GM12875 (cell line): ENCODE data around the gene XRCC4.

Experiments used
- H3K4me3 ChIP-seq: one replicate; pipeline ENCODE4 v1.5.1; 2011; ENCODE audit warnings: low read depth, low read length, control low read depth
- CTCF ChIP-seq: IDR thresholded peaks from 2 replicates; pipeline ENCODE4 v1.5.1; 2011; ENCODE audit warnings: low read depth, mild to moderate bottlenecking, control low read depth, inconsistent platforms, low read length, moderate library complexity, borderline replicate concordance; ENCODE audit not compliant: insufficient read depth

Gene XRCC4

GRCh38 chr5:83092619-83093018 is 15.3 kb downstream of the XRCC4 start:
- no peak overlapping the region for H3K4me3 ChIP-seq
- no peak for TF ChIP-seq CTCF

- no peak overlapping the region for H3K4me3 ChIP-seq
- no peak for TF ChIP-seq CTCF
These were observed 16.3 kb downstream of the XRCC4 start for GRCh38 chr5:83093692-83094091.

GRCh38 chr5:83095163-83095956 is 18.0 kb downstream of the XRCC4 start:
- no peak overlapping the region for H3K4me3 ChIP-seq
- no peak for TF ChIP-seq CTCF

GRCh38 chr5:83095957-83096539 is 18.7 kb downstream of the XRCC4 start:
- no peak overlapping the region for H3K4me3 ChIP-seq

GRCh38 chr5:83096660-83097339 is 19.5 kb downstream of the XRCC4 start:
- no peak overlapping the region for H3K4me3 ChIP-seq
- no peak for TF ChIP-seq CTCF

More at GRCh38 chr5:83095957-83096539, 18.7 kb downstream of the XRCC4 start:
- no peak for TF ChIP-seq CTCF

- no peak overlapping the region for H3K4me3 ChIP-seq
- no peak for TF ChIP-seq CTCF
These were observed 20.4 kb downstream of the XRCC4 start for GRCh38 chr5:83097689-83098231.

GRCh38 chr5:83099001-83099400 is 21.7 kb downstream of the XRCC4 start:
- no peak for TF ChIP-seq CTCF
- no peak overlapping the region for H3K4me3 ChIP-seq
